IPS-11a (cell line): ENCODE data around the gene CAVIN1.
"Not testable (repeated sequence)": the region's sequence is repeated elsewhere in the genome, so short reads cannot be mapped to it uniquely, and the experiment has no call there.

Experiments used
- H3K4me3 ChIP-seq: one replicate; pipeline ENCODE4 v1.5.1; 2013; ENCODE audit warnings: low read depth, low read length, control low read depth

The CAVIN1 gene

DNA sequence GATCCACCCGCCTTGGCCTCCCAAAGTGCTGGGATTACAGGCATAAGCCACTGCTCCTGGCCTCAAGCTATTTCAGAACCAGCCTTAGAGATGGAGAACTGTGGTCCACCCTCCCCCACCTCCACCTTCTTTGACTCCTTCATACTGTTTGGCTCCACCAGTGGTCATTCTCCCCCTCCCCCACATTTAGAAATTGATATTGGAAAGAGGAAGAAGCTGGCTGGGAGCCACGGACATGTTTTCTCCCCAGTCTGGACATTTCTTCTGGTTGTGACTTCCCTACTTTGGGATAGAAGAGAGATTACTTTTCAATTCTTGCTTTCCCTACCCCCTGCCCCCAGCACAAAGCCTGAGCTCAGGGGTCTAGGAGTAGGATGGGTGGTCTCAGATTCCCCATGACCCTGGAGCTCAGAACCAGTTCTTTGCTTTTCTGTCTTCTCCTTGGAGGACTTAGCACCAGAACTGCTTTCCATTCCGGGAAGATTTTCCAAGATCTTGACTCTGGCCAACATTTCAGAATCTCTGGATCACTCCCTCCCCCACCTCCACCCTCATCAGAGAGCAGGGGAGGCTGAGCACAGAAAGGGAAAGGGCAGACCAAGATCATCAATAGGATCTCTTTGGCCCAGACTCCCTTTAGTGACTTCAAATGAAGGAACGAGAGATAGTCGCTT, 16.3 kb downstream of the CAVIN1 start:
- no peak overlapping the region for H3K4me3 ChIP-seq

DNA sequence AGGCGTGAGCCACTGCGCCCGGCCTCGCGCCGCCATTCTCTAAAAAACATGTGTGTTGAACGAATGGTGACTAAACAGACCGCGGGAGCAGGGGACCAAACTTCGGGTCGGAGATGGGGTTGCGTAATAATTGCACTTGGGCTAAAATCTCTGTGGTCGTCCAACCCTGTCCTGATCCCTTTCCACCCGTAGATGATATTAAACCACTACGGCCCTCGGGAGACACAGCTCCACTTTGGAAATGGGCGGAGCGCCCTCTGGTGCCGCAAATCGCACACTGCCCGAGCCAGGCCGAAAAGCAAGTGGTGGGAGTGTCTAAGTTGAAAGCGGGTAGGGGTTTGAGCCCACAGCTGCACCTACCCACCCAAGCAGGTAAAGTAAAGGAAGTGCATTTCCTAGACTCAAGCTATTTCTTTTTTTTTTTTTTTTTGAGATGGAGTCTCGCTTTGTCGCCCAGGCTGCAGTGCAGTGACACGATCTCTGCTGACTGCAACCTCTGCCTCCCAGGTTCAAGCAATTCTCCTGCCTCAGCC, 17.0 kb downstream of the CAVIN1 start:
- no peak overlapping the region for H3K4me3 ChIP-seq

DNA sequence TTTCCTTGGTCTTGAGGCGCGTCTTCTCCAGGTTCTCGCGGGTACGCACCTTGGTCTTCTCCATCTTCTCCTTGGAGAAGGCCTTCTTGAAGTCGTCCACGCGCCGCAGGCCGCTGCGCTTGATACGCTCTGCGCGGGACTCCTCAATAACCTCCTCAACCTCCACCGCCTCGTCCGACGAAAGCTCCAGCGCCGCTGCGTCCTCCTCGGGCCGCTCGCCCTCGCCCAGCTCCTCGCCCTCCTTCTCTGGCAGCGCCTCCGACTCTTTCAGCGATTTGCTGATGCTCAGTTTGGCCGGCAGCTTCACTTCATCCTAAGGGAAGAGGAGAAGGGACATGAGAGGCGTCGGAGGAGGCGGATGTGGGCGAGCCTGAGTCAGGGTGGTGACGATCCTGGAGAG, 18.0 kb downstream of the CAVIN1 start:
- H3K4me3 ChIP-seq: no peak overlapping the region

DNA sequence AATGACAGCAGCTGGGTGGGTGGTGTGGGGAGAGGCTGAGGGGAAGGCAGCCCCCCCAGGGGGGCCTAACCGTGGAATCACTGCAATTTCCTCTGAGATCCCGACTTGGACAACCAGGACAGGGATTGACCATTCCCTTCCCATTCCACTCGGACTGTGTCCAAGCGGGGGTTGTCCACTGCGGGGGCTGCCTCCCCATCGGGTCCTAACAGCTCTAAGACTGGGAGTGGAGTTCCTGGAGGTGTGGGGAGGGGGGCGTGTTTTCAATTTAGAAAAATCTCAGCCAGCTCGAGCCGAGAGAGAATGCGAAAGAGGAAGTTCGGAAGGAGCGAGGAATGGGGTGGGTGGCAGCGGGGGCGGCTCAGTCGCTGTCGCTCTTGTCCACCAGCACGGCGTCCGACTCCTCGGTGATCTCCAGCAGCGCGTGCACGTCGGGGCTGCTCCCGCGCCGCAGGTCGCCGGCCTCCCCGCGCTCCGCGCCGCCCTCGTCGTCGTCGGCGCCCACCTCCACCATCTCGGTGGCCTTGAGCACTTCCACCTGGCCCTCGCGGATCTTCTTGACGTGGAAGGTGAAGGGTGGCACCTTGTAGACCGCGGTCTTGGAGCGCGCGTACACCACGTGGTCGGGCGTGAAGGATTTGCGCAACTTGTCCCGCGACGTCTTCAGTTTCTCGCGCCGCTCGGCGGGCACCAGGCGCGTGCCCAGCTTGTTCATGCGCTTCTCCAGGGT, 18.6 kb downstream of the CAVIN1 start:
- no peak overlapping the region for H3K4me3 ChIP-seq

DNA sequence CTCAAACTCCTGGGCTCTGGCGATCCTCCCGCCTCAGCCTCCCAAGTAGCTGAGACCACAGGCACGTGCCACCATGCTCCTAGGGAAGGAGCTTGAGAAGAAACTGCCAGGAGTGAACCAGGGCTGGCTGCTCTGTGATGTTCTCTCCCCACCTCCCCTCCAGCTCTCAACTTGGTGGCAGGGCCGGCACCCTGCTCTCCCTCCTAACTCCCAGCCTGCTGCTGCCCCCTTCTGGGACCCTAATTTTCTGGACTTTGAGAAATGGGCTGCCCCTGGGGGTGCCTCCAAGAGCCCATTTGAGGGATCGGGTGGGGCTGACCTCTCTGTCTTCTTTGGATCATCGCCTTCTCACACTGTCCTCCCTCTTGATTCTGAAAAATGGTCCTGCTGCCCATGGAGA, 19.9 kb downstream of the CAVIN1 start:
- no peak overlapping the region for H3K4me3 ChIP-seq

- H3K4me3 ChIP-seq: no peak overlapping the region
Measured at GRCh38 chr17:42402117-42402516, 20.9 kb downstream of the CAVIN1 start.

GRCh38 chr17:42400844-42401375, 22.1 kb downstream of the CAVIN1 start:
- not testable (repeated sequence) for H3K4me3 ChIP-seq

DNA sequence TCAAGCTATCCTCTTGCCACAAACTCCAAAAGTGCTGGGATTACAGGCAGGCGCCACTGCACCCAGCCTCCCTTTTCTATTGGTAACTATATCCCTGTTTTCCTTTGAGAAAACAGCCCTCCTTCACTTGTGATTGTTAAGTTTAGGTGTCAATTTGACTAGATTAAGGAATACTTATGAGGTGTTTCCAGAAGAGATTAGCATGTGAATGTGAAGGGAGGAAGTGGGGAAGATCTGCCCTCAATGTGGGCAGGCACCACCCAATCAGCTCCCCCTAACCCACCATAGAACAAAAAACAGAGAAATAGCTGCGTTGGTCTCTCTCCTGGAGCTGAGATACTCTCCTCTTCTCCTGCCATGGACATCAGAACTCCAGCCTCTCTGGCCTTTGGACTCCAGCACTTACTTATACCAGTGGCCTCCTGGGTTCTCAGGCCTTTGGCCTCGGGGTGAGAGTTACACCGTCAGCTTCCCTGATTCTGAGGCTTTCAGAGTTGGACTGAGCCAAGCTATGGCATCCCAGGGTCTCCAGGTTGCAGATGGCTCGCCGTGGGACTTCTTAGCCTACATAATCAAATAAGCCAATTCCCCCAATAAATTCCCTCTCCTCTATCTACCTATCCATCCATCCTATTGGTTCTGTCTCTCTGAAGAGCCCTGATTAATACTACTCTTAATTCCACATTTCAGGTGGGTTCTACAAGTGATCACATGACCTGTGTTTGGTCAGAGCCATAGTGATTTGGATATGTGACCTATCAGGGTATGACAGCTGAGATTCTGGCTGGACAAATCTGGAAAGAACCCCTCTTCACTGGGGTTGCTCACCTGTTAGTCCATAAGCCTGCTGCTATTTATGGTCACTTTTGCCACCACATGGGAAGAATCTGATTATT, 22.9 kb downstream of the CAVIN1 start:
- no peak overlapping the region for H3K4me3 ChIP-seq

GRCh38 chr17:42399121-42399520, 23.9 kb downstream of the CAVIN1 start:
- no peak overlapping the region for H3K4me3 ChIP-seq

DNA sequence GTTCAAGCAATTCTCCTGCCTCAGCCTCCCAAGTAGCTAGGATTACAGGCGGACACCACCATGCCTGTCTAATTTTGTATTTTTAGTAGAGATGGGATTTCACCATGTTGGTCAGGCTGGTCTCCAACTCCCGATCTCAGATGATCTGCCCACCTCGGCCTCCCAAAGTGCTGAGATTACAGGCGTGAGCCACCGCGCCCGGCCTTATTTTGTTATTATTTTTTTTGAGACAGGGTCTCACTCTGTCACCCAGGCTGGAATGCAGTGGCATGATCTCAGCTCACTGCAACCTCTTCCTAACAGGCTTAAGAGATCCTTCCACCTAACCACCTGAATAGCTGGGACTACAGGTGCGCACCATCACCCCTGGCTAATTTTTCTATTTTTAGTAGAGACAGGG, 27.5 kb downstream of the CAVIN1 start:
- H3K4me3 ChIP-seq: not testable (repeated sequence)

GRCh38 chr17:42394838-42395237, 28.2 kb downstream of the CAVIN1 start:
- H3K4me3 ChIP-seq: no peak overlapping the region

- no peak overlapping the region for H3K4me3 ChIP-seq
Measured at GRCh38 chr17:42392692-42393415, 30.2 kb downstream of the CAVIN1 start.

- H3K4me3 ChIP-seq: not testable (repeated sequence)
Measured at GRCh38 chr17:42391439-42391838, 31.6 kb downstream of the CAVIN1 start.

DNA sequence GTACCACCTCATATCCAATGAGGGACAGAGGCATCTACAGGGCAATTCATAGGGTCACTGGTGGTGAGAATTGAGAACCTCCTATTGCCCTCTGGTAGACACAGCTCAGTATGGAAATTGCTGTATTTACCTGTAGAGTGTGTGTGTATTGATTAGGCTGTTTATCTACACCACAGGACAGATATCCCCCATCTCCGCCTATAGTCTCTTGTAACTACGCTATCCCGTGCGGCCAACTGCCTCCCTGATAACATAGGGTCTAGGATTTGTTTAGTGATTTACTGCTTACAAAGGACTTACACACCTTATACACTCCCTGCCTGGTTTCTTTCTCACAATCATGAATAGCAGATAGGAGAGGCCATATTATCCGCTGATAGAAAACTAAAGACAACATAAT, 33.2 kb downstream of the CAVIN1 start:
- no peak overlapping the region for H3K4me3 ChIP-seq

GRCh38 chr17:42389135-42389417, 34.0 kb downstream of the CAVIN1 start:
- peak overlapping the region; percentile 37 for H3K4me3 ChIP-seq

- H3K4me3 ChIP-seq: peak within 1 kb of the TSS; percentile 88
Measured at GRCh38 chr17:42388381-42389134, 34.5 kb downstream of the CAVIN1 start, which contains the start of gene STAT3. STAT3 (minus strand) TSS chr17:42388442; CDS start chr17:42348516, 39,926 bp downstream.

DNA sequence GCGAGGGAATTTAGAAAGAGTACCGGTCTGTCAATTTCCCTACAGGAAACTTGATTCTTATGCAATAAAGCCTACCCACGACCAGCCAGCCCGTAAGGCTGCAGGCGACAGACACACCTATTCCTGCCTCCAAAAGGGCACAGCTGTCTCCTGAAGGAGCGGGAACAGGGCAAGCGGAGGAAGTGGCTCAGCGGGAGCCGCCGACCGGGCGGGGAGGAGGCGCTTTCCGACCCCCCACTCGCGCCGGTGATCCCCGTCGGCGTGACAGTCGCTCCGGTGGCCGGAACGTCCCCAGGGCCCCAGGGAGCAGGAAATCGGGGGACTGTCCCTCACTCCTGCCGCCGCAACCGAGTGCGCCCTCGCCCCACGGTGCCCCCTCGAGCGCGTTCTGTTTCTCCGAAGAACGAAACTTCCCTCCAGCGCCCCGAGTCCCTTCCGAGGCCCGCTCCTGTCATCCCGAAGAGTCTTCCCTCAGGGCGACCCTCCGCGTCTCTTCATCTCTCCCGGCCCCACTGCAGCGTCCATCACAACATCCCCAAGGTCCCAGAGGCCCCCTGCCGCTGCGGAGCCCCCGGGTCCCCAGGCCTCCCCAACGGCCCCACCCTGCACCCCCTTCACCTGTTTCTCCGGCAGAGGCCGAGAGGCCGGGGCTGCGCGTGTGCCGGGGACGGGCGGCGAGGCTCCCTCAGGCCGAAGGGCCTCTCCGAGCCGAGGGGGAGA, 35.2 kb downstream of the CAVIN1 start:
- H3K4me3 ChIP-seq: peak overlapping the region; percentile 88

DNA sequence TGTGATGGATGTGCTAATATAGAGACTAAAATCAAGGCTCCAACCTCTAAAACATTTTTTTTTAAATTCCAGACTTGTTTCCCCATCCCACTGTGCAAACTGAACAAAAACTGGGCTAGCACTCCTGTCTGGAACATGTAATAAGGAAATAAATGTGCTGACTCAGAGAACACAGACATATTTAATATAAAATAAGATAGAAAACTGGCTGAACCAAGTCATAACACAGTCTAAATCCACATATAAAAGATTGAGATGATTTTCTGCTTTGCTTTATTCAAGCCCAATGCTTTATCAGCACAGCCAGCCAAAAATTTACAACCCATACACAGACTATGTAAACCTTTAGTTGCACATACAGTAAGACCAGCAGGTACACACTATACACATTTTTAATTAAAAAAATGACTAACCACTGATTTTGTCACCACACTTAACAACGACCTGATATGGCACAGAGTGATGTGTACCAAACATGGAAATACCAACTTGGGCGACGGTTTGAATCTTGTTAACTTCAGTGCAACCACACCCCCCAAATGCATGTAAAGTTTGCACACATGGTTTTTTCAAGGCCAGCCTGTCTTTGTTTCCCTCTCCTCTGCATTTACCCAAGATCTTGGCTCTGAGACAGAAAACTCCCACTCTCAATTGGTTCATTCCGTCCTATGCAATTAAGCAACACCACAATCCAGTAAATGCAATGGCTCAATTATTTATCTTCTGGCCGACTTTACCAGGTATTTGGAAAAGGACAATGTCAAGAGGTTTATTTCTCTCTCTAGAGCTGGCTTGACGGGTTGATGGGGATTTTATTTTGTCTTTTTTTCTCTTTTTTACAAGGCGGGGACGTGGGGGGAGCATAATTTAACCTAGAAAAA, 36.0 kb downstream of the CAVIN1 start:
- peak overlapping the region; percentile 88 for H3K4me3 ChIP-seq
